GM12878 (cell line): ENCODE measurements around the gene KCNMB2. TPM values are rescaled to one million over a fixed set of nuclear protein-coding genes. Genes with fewer than 3 reads are reported as not detected.

Experiments used
- ETV6 ChIP-seq, 2 experiments: fragments of 450-650 bp in 1 of 2; IDR thresholded peaks in 1 of 2; conservative IDR thresholded peaks in 1 of 2; 2 replicates each; pipeline ENCODE4 v1.6.1; 2014; ENCODE audit warnings: antibody characterized with exemption in 1 of 2, borderline replicate concordance in 1 of 2, low read depth in 1 of 2, mild to moderate bottlenecking in 1 of 2, moderate library complexity in 1 of 2
- HCFC1 ChIP-seq: fragments of 150-350 bp; IDR thresholded peaks from 2 replicates; pipeline ENCODE4 v1.6.1; 2014; ENCODE audit warnings: low read length
- NKRF ChIP-seq: fragments of 450-650 bp; conservative IDR thresholded peaks from 2 replicates; pipeline ENCODE4 v1.6.1; 2017; ENCODE audit warnings: mild to moderate bottlenecking, moderate library complexity
- ZNF217 ChIP-seq: fragments of 450-650 bp; IDR thresholded peaks from 2 replicates; pipeline ENCODE4 v1.6.1; 2017; ENCODE audit warnings: antibody characterized with exemption, mild to moderate bottlenecking
- ZNF592 ChIP-seq: fragments of 450-650 bp; IDR thresholded peaks from 2 replicates; pipeline ENCODE4 v1.6.1; 2017; ENCODE audit warnings: mild to moderate bottlenecking, moderate library complexity
- ZNF687 ChIP-seq: fragments of 450-650 bp; IDR thresholded peaks from 2 replicates; pipeline ENCODE4 v1.6.1; 2017; ENCODE audit warnings: mild to moderate bottlenecking, moderate library complexity
- polyA plus RNA-seq, 11 experiments: library from polyadenylated mRNA; depleted of rRNA in 4 of 11; unstranded in 6 of 11; stranded (reverse) in 5 of 11; fragments of >200 nt; fragmentation: Nextera tagmentation in 4 of 11; fragmentation: Illumina TruSeq in 1 of 11; extraction: Ambion mirVana in 4 of 11; extraction: Trizol in 1 of 11; gene quantifications; 1 replicate in 1 of 11; 2 replicates in 10 of 11; pipeline versions ENCODE4 v1.2.1 to v1.2.3, GENCODE V29; 2011 to 2016; ENCODE audit warnings: inconsistent platforms in 2 of 11, missing spikeins in 2 of 11, low read depth in 1 of 11
- total RNA-seq, 4 experiments: library from RNA; depleted of rRNA in 3 of 4; stranded (reverse); fragments of >200 nt in 3 of 4; fragmentation: Illumina TruSeq in 1 of 4; extraction: Trizol in 1 of 4; gene quantifications; 2 replicates each; pipeline versions ENCODE4 v1.2.1 to v1.2.3, GENCODE V29; 2013 to 2021

The KCNMB2 gene
- total and polyA plus RNA-seq, 10 of the 15 experiments (the other 5 are each of a cell fraction or from before 2014, with no cell fraction given), result 0.22 to 18.8 (median 11.0) TPM

- TF ChIP-seq NKRF (no peak), ZNF217 (no peak), ZNF687 (no peak), HCFC1 (no peak), ZNF592 (no peak), ETV6 (conservative IDR thresholded peaks at IDR 0.05 in 1 of 2, IDR thresholded peaks at IDR 0.05 in 1 of 2; ENCODE audit: borderline replicate concordance in 1 of 2, low read depth in 1 of 2) (no peak)
Measured at GRCh38 chr3:178804606-178805005, 268.4 kb downstream of the KCNMB2 start (continued).
